ENCODE data around the gene NFATC1.

DNA sequence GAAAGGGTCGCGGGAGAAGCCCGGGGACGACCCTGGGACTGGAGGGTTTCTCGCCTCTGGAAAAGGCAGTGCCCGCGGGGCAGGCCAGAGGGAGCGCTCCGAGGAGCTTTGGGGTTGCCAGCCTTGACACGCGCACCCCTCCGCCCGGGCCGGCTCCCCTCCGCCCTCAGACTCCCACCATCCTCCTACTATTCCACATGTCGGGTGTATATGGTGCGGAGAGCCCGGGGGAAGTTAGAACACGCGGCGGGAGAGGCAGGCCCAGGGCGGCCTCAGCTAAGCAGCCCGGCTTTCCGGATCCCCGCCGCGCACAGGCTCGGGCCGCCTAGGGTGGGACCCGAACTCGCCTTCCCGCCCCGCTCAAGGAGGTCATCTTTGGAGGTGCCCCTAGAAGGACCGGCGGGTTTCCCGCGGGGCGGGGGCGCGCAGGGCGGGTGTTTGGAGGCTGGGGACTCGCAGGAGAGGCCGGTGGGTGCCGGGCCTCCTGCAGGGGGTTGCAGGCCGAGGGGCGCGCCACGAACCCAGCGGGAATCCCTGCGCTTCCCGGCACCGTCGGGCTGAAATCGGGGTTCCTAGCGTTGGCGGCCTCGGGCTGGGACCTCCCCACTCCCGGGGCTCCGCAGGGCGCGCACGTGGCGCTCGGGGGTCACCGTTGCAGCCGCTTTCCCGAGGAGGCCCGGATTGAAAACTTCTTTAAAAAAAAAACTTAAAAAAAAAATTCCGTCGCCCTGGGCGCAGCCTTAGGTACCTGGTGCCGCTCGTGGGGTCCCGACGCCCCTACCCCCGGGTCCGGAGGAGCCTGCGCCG is 3.7 kb downstream of the NFATC1 start:
- TF ChIP-seq EP300 (IDR thresholded peaks at IDR 0.05): no peak
- TF ChIP-seq, protein P1, sequence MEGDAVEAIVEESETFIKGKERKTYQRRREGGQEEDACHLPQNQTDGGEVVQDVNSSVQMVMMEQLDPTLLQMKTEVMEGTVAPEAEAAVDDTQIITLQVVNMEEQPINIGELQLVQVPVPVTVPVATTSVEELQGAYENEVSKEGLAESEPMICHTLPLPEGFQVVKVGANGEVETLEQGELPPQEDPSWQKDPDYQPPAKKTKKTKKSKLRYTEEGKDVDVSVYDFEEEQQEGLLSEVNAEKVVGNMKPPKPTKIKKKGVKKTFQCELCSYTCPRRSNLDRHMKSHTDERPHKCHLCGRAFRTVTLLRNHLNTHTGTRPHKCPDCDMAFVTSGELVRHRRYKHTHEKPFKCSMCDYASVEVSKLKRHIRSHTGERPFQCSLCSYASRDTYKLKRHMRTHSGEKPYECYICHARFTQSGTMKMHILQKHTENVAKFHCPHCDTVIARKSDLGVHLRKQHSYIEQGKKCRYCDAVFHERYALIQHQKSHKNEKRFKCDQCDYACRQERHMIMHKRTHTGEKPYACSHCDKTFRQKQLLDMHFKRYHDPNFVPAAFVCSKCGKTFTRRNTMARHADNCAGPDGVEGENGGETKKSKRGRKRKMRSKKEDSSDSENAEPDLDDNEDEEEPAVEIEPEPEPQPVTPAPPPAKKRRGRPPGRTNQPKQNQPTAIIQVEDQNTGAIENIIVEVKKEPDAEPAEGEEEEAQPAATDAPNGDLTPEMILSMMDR (IDR thresholded peaks at IDR 0.05): no peak

Measured in ovary (tissue), 3 donors.